HepG2 (cell line): Measurements from ENCODE around the gene WDR93. TPM values are rescaled to one million over a fixed set of nuclear protein-coding genes. Genes with fewer than 3 reads are reported as not detected.

ENCODE experiments used
- AGO1 ChIP-seq: fragments of 200-400 bp; formaldehyde crosslinking; IDR thresholded peaks from 2 replicates; pipeline ENCODE4 v1.6.1; 2017; ENCODE audit warnings: mild to moderate bottlenecking, low read depth, low read length, moderate library complexity; ENCODE audit not compliant: poor library complexity, severe bottlenecking
- ATF1 ChIP-seq: IDR thresholded peaks from 2 replicates; pipeline ENCODE4 v1.6.1; 2016; ENCODE audit warnings: mild to moderate bottlenecking, control low read depth
- BORCS8-MEF2B ChIP-seq: sonication (generic); formaldehyde crosslinking; IDR thresholded peaks from 2 replicates; pipeline ENCODE4 v1.8.0; 2022; ENCODE audit warnings: mild to moderate bottlenecking, missing genetic modification reagents
- CENPX ChIP-seq: sonication (generic); formaldehyde crosslinking; IDR thresholded peaks from 2 replicates; pipeline ENCODE4 v1.9.0; 2021; ENCODE audit warnings: mild to moderate bottlenecking, missing genetic modification reagents, moderate library complexity
- HNRNPLL ChIP-seq: fragments of 200-400 bp; formaldehyde crosslinking; IDR thresholded peaks from 2 replicates; pipeline ENCODE4 v1.6.1; 2017; ENCODE audit warnings: mild to moderate bottlenecking, low read depth, low read length; ENCODE audit not compliant: poor library complexity, severe bottlenecking
- IRX3 ChIP-seq: sonication (generic); formaldehyde crosslinking; IDR thresholded peaks from 2 replicates; pipeline ENCODE4 v1.8.1; 2023; ENCODE audit warnings: mild to moderate bottlenecking, low read depth, missing genetic modification reagents, borderline replicate concordance
- MBNL3 ChIP-seq: fragments of 250-450 bp; sonication (Bioruptor Pico); conservative IDR thresholded peaks from 2 replicates; pipeline ENCODE4 v1.8.0; 2022; ENCODE audit warnings: mild to moderate bottlenecking, inconsistent platforms
- MTA3 ChIP-seq: sonication (generic); formaldehyde crosslinking; IDR thresholded peaks from 2 replicates; pipeline ENCODE4 v1.4.0; 2020; ENCODE audit warnings: missing genetic modification reagents
- PPARG ChIP-seq: conservative IDR thresholded peaks from 2 replicates; pipeline ENCODE4 v1.6.1; 2016; ENCODE audit warnings: missing biosample characterization, missing genetic modification reagents
- PTBP1 ChIP-seq: fragments of 200-400 bp; formaldehyde crosslinking; IDR thresholded peaks from 2 replicates; pipeline ENCODE4 v1.6.1; 2018; ENCODE audit warnings: low read length, low read depth; ENCODE audit not compliant: poor library complexity, severe bottlenecking
- RBM22 ChIP-seq: fragments of 200-400 bp; formaldehyde crosslinking; optimal IDR thresholded peaks from 2 replicates; pipeline ENCODE3; 2017; ENCODE audit warnings: mild to moderate bottlenecking, low read length, moderate library complexity
- RFX5 ChIP-seq: IDR thresholded peaks from 2 replicates; pipeline ENCODE4 v1.6.1; 2011; ENCODE audit warnings: low read depth, low read length, improper control_type of control experiment
- STAT5B ChIP-seq: sonication (generic); formaldehyde crosslinking; IDR thresholded peaks from 2 replicates; pipeline ENCODE4 v1.4.0; 2020; ENCODE audit warnings: missing genetic modification reagents
- THAP11 ChIP-seq: IDR thresholded peaks from 2 replicates; pipeline ENCODE4 v1.6.1; 2016; ENCODE audit warnings: missing biosample characterization, missing genetic modification reagents
- ZBTB20 ChIP-seq: sonication (generic); formaldehyde crosslinking; IDR thresholded peaks from 2 replicates; pipeline ENCODE4 v1.8.1; 2023; ENCODE audit warnings: missing genetic modification reagents, low read depth, mild to moderate bottlenecking, borderline replicate concordance
- ZBTB34 ChIP-seq: sonication (generic); formaldehyde crosslinking; IDR thresholded peaks from 2 replicates; pipeline ENCODE4 v1.8.0; 2022; ENCODE audit warnings: mild to moderate bottlenecking, missing genetic modification reagents
- ZBTB7B ChIP-seq: sonication (generic); formaldehyde crosslinking; IDR thresholded peaks from 2 replicates; pipeline ENCODE4 v1.4.0; 2020; ENCODE audit warnings: missing genetic modification reagents
- ZFAT ChIP-seq: sonication (generic); formaldehyde crosslinking; conservative IDR thresholded peaks from 2 replicates; pipeline ENCODE4 v1.8.1; 2023; ENCODE audit warnings: missing genetic modification reagents, inconsistent platforms
- ZIK1 ChIP-seq: sonication (generic); formaldehyde crosslinking; IDR thresholded peaks from 2 replicates; pipeline ENCODE4 v1.5.0; 2020; ENCODE audit warnings: mild to moderate bottlenecking, low read depth, missing genetic modification reagents, borderline replicate concordance
- ZMYM4 ChIP-seq: sonication (generic); formaldehyde crosslinking; IDR thresholded peaks from 2 replicates; pipeline ENCODE4 v1.8.1; 2023; ENCODE audit warnings: mild to moderate bottlenecking, missing genetic modification reagents
- ZNF20 ChIP-seq: sonication (generic); formaldehyde crosslinking; IDR thresholded peaks from 2 replicates; pipeline ENCODE4 v1.4.0; 2020; ENCODE audit warnings: mild to moderate bottlenecking, moderate library complexity, missing genetic modification reagents
- ZNF567 ChIP-seq: sonication (generic); formaldehyde crosslinking; IDR thresholded peaks from 2 replicates; pipeline ENCODE4 v1.8.1; 2023; ENCODE audit warnings: mild to moderate bottlenecking, missing genetic modification reagents, borderline replicate concordance
- ZZZ3 ChIP-seq: sonication (generic); formaldehyde crosslinking; IDR thresholded peaks from 2 replicates; pipeline ENCODE4 v1.4.0; 2020; ENCODE audit warnings: missing genetic modification reagents, mild to moderate bottlenecking, borderline replicate concordance
- polyA plus RNA-seq, 8 experiments: library from polyadenylated mRNA; depleted of rRNA in 3 of 8; stranded (reverse) in 7 of 8; unstranded in 1 of 8; fragments of >200 nt; fragmentation: Illumina TruSeq in 4 of 8; extraction: Trizol in 4 of 8; gene quantifications; 2 replicates each; pipeline versions ENCODE4 v1.2.1 to v1.2.3, GENCODE V29; 2011 to 2016; ENCODE audit warnings: low read depth in 4 of 8, missing spikeins in 1 of 8, mixed read lengths in 1 of 8; ENCODE audit not compliant: insufficient read depth in 1 of 8
- total RNA-seq, 5 experiments: library from RNA; depleted of rRNA; stranded (reverse); fragments of >200 nt; fragmentation: Illumina TruSeq; extraction: Trizol; gene quantifications; 2 replicates each; pipeline ENCODE4 v1.2.3, GENCODE V29; 2016; ENCODE audit warnings: low read depth in 1 of 5
- TF ChIP-seq, protein P1 (sequence below): sonication (generic); formaldehyde crosslinking; conservative IDR thresholded peaks from 2 replicates; pipeline ENCODE4 v1.4.0; 2020; ENCODE audit warnings: missing genetic modification reagents
- TF ChIP-seq, protein P2 (sequence below): sonication (generic); formaldehyde crosslinking; IDR thresholded peaks from 2 replicates; pipeline ENCODE4 v1.4.0; 2020; ENCODE audit warnings: low read depth, mild to moderate bottlenecking, missing genetic modification reagents
- TF ChIP-seq, protein P3 (sequence below): sonication (generic); formaldehyde crosslinking; IDR thresholded peaks from 2 replicates; pipeline ENCODE4 v1.5.0; 2020; ENCODE audit warnings: missing genetic modification reagents

WDR93 gene
- total and polyA plus RNA-seq, 2 of the 13 experiments (the other 11 are each of a cell fraction or from before 2014, with no cell fraction given), result 0.07 TPM; not detected in 1

DNA sequence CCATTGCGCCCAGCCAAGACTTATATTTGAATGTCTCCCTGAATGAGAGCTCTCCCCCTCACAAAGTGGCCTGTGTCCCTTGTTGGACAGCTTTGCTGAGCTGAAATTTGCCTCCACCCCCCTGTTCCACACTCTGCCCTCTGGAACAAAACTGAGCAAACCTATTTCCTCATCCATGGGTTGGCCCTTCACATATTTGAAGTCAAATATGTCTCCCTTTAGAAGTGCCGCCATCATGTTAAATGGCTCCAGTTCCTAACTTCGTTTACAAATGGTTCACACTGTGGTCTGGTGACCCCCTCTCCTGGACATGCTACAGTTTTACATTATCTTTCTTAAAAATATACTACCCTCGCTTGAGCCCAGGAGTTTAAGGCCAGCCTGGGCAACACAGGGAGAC is 16.1 kb upstream of the WDR93 start (continued):
- TF ChIP-seq, protein P1, sequence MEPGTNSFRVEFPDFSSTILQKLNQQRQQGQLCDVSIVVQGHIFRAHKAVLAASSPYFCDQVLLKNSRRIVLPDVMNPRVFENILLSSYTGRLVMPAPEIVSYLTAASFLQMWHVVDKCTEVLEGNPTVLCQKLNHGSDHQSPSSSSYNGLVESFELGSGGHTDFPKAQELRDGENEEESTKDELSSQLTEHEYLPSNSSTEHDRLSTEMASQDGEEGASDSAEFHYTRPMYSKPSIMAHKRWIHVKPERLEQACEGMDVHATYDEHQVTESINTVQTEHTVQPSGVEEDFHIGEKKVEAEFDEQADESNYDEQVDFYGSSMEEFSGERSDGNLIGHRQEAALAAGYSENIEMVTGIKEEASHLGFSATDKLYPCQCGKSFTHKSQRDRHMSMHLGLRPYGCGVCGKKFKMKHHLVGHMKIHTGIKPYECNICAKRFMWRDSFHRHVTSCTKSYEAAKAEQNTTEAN (CRISPR knock-in tag), result no peak
- TF ChIP-seq, protein P2, sequence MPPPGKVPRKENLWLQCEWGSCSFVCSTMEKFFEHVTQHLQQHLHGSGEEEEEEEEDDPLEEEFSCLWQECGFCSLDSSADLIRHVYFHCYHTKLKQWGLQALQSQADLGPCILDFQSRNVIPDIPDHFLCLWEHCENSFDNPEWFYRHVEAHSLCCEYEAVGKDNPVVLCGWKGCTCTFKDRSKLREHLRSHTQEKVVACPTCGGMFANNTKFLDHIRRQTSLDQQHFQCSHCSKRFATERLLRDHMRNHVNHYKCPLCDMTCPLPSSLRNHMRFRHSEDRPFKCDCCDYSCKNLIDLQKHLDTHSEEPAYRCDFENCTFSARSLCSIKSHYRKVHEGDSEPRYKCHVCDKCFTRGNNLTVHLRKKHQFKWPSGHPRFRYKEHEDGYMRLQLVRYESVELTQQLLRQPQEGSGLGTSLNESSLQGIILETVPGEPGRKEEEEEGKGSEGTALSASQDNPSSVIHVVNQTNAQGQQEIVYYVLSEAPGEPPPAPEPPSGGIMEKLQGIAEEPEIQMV (CRISPR knock-in tag), result no peak
- no peak for TF ChIP-seq MTA3 (CRISPR knock-in tag)
- TF ChIP-seq CENPX (CRISPR knock-in tag), result no peak
- no peak for TF ChIP-seq RFX5
- TF ChIP-seq IRX3, result no peak
- TF ChIP-seq THAP11 (CRISPR knock-in tag), result no peak
- TF ChIP-seq ZNF20, result no peak
- no peak for TF ChIP-seq ZNF567 (CRISPR knock-in tag)
- TF ChIP-seq STAT5B (CRISPR knock-in tag), result no peak
- TF ChIP-seq ZMYM4 (CRISPR knock-in tag), result peak; percentile 43; the same call in 1 of the 2 replicates
- no peak for TF ChIP-seq ZBTB34 (CRISPR knock-in tag)
- TF ChIP-seq ZZZ3 (CRISPR knock-in tag), result no peak
- no peak for TF ChIP-seq PTBP1
- TF ChIP-seq MBNL3 (CRISPR knock-in tag), result no peak
- TF ChIP-seq ZFAT (CRISPR knock-in tag), result no peak
- TF ChIP-seq RBM22, result no peak
- 0 out of 2 replicates have a peak, but pooled peaks have one; percentile 20 for TF ChIP-seq PPARG (CRISPR knock-in tag)
- TF ChIP-seq HNRNPLL, result no peak
- no peak for TF ChIP-seq ZIK1 (CRISPR knock-in tag)
- 0 out of 2 replicates have a peak, but pooled peaks have one; percentile 15 for TF ChIP-seq ZBTB7B
- TF ChIP-seq ATF1 (CRISPR knock-in tag), result no peak
- TF ChIP-seq, protein P3, sequence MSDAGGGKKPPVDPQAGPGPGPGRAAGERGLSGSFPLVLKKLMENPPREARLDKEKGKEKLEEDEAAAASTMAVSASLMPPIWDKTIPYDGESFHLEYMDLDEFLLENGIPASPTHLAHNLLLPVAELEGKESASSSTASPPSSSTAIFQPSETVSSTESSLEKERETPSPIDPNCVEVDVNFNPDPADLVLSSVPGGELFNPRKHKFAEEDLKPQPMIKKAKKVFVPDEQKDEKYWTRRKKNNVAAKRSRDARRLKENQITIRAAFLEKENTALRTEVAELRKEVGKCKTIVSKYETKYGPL (CRISPR knock-in tag), result no peak
- TF ChIP-seq ZBTB20 (CRISPR knock-in tag), result no peak
- no peak for TF ChIP-seq BORCS8-MEF2B (CRISPR knock-in tag)
- no peak for TF ChIP-seq AGO1
